ENCODE data around the gene BACE2.
"Not testable (repeated sequence)": the region's sequence is repeated elsewhere in the genome, so short reads cannot be mapped to it uniquely, and the experiment has no call there.

Gene BACE2

GRCh38 chr21:41243107-41243506, 75.1 kb downstream of the BACE2 start:
- DNase-seq = no peak

- not testable (repeated sequence) for DNase-seq
Measured at GRCh38 chr21:41244266-41244880, 76.4 kb downstream of the BACE2 start.

- no peak for DNase-seq
Measured at GRCh38 chr21:41245509-41246135, 77.7 kb downstream of the BACE2 start.

GRCh38 chr21:41246808-41247207, 78.8 kb downstream of the BACE2 start:
- DNase-seq = no peak

- peak; percentile 84 for DNase-seq
Measured at GRCh38 chr21:41247561-41248545, 79.9 kb downstream of the BACE2 start.

- no peak for DNase-seq
Measured at GRCh38 chr21:41249476-41249875, 81.5 kb downstream of the BACE2 start.

- no peak for DNase-seq
Measured at GRCh38 chr21:41250519-41250918, 82.6 kb downstream of the BACE2 start.

- no peak for DNase-seq
Measured at GRCh38 chr21:41251961-41252642, 84.1 kb downstream of the BACE2 start.

- no peak for DNase-seq
Measured at GRCh38 chr21:41254090-41254700, 86.2 kb downstream of the BACE2 start.

GRCh38 chr21:41255190-41255589, 87.2 kb downstream of the BACE2 start:
- no peak for DNase-seq

GRCh38 chr21:41256231-41256630, 88.3 kb downstream of the BACE2 start:
- DNase-seq = not testable (repeated sequence)

GRCh38 chr21:41256771-41257702, 89.1 kb downstream of the BACE2 start:
- DNase-seq = no peak

GRCh38 chr21:41258617-41259016, 90.7 kb downstream of the BACE2 start:
- no peak for DNase-seq

- no peak for DNase-seq
Measured at GRCh38 chr21:41260428-41260827, 92.5 kb downstream of the BACE2 start.

GRCh38 chr21:41267346-41267745, 99.4 kb downstream of the BACE2 start:
- no peak for DNase-seq

GRCh38 chr21:41269535-41269934, 101.6 kb downstream of the BACE2 start:
- DNase-seq = no peak

GRCh38 chr21:41277196-41277595, 109.2 kb downstream of the BACE2 start:
- no peak for DNase-seq

- no peak for DNase-seq
Measured at GRCh38 chr21:41277846-41278245, 109.9 kb downstream of the BACE2 start.

- no peak for DNase-seq
Measured at GRCh38 chr21:41280115-41280919, 112.4 kb downstream of the BACE2 start.

- DNase-seq = no peak
Measured at GRCh38 chr21:41282412-41282811, 114.5 kb downstream of the BACE2 start.

Data from DMS153 (cell line).